Measurements from ENCODE around the gene GTF3C5.
A peak's percentile ranks its signal among the peaks of the same experiment; 100 is the strongest.

The GTF3C5 gene

DNA sequence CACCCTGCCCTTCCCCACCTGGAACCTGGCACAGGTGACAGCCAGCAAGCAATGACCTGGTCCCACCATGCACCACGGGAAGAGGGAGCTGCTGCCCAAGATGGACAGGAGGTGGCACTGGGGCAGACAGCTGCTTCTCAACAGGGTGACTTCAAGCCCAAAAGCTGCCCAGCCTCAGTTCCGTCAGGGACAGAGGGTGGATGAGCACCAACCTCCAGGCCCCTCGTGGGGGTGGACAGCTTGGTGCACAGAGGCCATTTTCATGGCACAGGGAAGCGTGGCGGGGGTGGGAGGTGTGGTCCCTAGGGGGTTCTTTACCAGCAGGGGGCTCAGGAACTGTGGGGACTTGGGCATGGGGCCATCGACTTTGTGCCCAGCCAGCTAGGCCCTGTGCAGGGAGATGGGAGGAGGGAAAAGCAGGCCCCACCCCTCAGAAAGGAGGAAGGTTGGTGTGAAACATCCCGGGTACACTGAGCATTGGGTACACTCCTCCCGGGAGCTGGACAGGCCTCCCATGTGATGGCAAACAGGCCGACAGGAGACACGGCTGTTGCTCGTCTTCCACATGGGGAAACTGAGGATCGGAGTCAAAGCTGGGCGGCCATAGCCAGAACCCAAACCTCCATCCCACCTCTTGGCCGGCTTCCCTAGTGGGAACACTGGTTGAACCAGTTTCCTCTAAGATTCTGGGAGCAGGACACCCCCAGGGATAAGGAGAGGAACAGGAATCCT, 32.9 kb downstream of the GTF3C5 start:
- Histone ChIP-seq H2BK15ac (ENCODE audit: low read length) (no peak overlapping the region), H4K8ac (ENCODE audit: low read depth, low read length) (no peak overlapping the region), H4K91ac (ENCODE audit: low read depth, low read length, poor library complexity) (no peak overlapping the region), H3K4me1 (ENCODE audit: control insufficient read depth in 2 of 2, insufficient read depth in 1 of 2, low read depth in 1 of 2, low read length in 2 of 2) (peaks cover 13 to 17% of the 10 kb centered on the region in 2 donors), H3K9ac (ENCODE audit: low read depth, low read length, poor library complexity) (no peak overlapping the region), H2BK12ac (ENCODE audit: low read length) (peak overlapping the region; percentile 22), H3K36me3 (replicated peaks in 1 of 2; ENCODE audit: control insufficient read depth in 2 of 2, insufficient read depth in 2 of 2, low read length in 2 of 2) (peaks cover 2 to 10% of the 10 kb centered on the region in 2 donors), H3K79me1 (ENCODE audit: low read depth, low read length) (peaks cover 4% of the 10 kb centered on the region), H3K27ac (replicated peaks; ENCODE audit: low read length) (no peak overlapping the region), H3K18ac (ENCODE audit: low read length) (peak overlapping the region; percentile 64), H3K4me3 (ENCODE audit: low read length in 2 of 2) (no peak overlapping the region), H2BK120ac (ENCODE audit: low read depth, low read length) (peak overlapping the region; percentile 72), H2AFZ (ENCODE audit: low read length) (no peak overlapping the region), H3K23ac (ENCODE audit: low read depth, low read length, poor library complexity) (peak overlapping the region; percentile 73), H3K4ac (ENCODE audit: low read length) (peak overlapping the region; percentile 53), H2BK5ac (ENCODE audit: low read length) (peak overlapping the region; percentile 90), H3K4me2 (ENCODE audit: insufficient read depth, low read length, poor library complexity, severe bottlenecking) (no peak overlapping the region), H2AK5ac (ENCODE audit: low read depth, low read length) (peak overlapping the region; percentile 90), H3K27me3 (ENCODE audit: control insufficient read depth in 3 of 3, insufficient read depth in 3 of 3, low read depth in 1 of 3, low read length in 3 of 3) (no peaks in the 10 kb centered on the region), H3K14ac (ENCODE audit: low read length) (peak overlapping the region; percentile 63), H3K9me3 (replicated peaks in 1 of 2; ENCODE audit: control insufficient read depth in 2 of 2, insufficient read depth in 1 of 2, low read depth in 1 of 2, low read length in 2 of 2) (no peaks in the 10 kb centered on the region)
- no CpG with 5 or more reads among the region's 14 CpGs for WGBS, 2 donors (ENCODE audit: extremely low coverage in 2 of 2, insufficient read length in 2 of 2, insufficient replicate concordance in 1 of 2)
- DNase-seq (ENCODE audit: low spot score): no peak

GRCh38 chr9:133064241-133065069, 33.7 kb downstream of the GTF3C5 start:
- no peak overlapping the region for H2BK12ac ChIP-seq (ENCODE audit: low read length)
- H3K14ac ChIP-seq (ENCODE audit: low read length): peak overlapping the region; percentile 8
- H3K36me3 ChIP-seq (replicated peaks in 1 of 2; ENCODE audit: control insufficient read depth in 2 of 2, insufficient read depth in 2 of 2, low read length in 2 of 2): peaks cover 2 to 10% of the 10 kb centered on the region in 2 donors
- H2BK120ac ChIP-seq (ENCODE audit: low read depth, low read length): peak overlapping the region; percentile 72
- H3K27ac ChIP-seq (replicated peaks; ENCODE audit: low read length): no peak overlapping the region
- peak overlapping the region; percentile 39 for H2BK5ac ChIP-seq (ENCODE audit: low read length)
- no peaks in the 10 kb centered on the region for H3K27me3 ChIP-seq (ENCODE audit: control insufficient read depth in 3 of 3, insufficient read depth in 3 of 3, low read depth in 1 of 3, low read length in 3 of 3)
- H3K4me2 ChIP-seq (ENCODE audit: insufficient read depth, low read length, poor library complexity, severe bottlenecking): no peak overlapping the region
- H2AFZ ChIP-seq (ENCODE audit: low read length): no peak overlapping the region
- H4K91ac ChIP-seq (ENCODE audit: low read depth, low read length, poor library complexity): no peak overlapping the region
- no peak overlapping the region for H4K8ac ChIP-seq (ENCODE audit: low read depth, low read length)
- H3K4me3 ChIP-seq (ENCODE audit: low read length in 2 of 2): no peak overlapping the region
- H3K9ac ChIP-seq (ENCODE audit: low read depth, low read length, poor library complexity): no peak overlapping the region
- peaks cover 4% of the 10 kb centered on the region for H3K79me1 ChIP-seq (ENCODE audit: low read depth, low read length)
- no peaks in the 10 kb centered on the region for H3K9me3 ChIP-seq (replicated peaks in 1 of 2; ENCODE audit: control insufficient read depth in 2 of 2, insufficient read depth in 1 of 2, low read depth in 1 of 2, low read length in 2 of 2)
- WGBS, 2 donors (ENCODE audit: extremely low coverage in 2 of 2, insufficient read length in 2 of 2, insufficient replicate concordance in 1 of 2): no CpG with 5 or more reads among the region's 30 CpGs
- peaks cover 13 to 17% of the 10 kb centered on the region in 2 donors for H3K4me1 ChIP-seq (ENCODE audit: control insufficient read depth in 2 of 2, insufficient read depth in 1 of 2, low read depth in 1 of 2, low read length in 2 of 2)
- no peak overlapping the region for H2BK15ac ChIP-seq (ENCODE audit: low read length)
- H3K4ac ChIP-seq (ENCODE audit: low read length): no peak overlapping the region
- peak overlapping the region; percentile 73 for H3K23ac ChIP-seq (ENCODE audit: low read depth, low read length, poor library complexity)
- no peak overlapping the region for H2AK5ac ChIP-seq (ENCODE audit: low read depth, low read length)
- DNase-seq (ENCODE audit: low spot score): no peak
- no peak overlapping the region for H3K18ac ChIP-seq (ENCODE audit: low read length)

DNA sequence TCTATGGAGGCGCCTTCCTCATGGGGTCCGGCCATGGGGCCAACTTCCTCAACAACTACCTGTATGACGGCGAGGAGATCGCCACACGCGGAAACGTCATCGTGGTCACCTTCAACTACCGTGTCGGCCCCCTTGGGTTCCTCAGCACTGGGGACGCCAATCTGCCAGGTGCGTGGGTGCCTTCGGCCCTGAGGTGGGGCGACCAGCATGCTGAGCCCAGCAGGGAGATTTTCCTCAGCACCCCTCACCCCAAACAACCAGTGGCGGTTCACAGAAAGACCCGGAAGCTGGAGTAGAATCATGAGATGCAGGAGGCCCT, 34.2 kb downstream of the GTF3C5 start:
- Histone ChIP-seq H3K9me3 (replicated peaks in 1 of 2; ENCODE audit: control insufficient read depth in 2 of 2, insufficient read depth in 1 of 2, low read depth in 1 of 2, low read length in 2 of 2) (no peaks in the 10 kb centered on the region), H3K27ac (replicated peaks; ENCODE audit: low read length) (no peak overlapping the region), H2AK5ac (ENCODE audit: low read depth, low read length) (no peak overlapping the region), H3K36me3 (replicated peaks in 1 of 2; ENCODE audit: control insufficient read depth in 2 of 2, insufficient read depth in 2 of 2, low read length in 2 of 2) (peaks cover 0 to 10% of the 10 kb centered on the region in 2 donors), H2BK120ac (ENCODE audit: low read depth, low read length) (no peak overlapping the region), H2AFZ (ENCODE audit: low read length) (no peak overlapping the region), H4K8ac (ENCODE audit: low read depth, low read length) (no peak overlapping the region), H3K4me1 (ENCODE audit: control insufficient read depth in 2 of 2, insufficient read depth in 1 of 2, low read depth in 1 of 2, low read length in 2 of 2) (peaks cover 10 to 13% of the 10 kb centered on the region in 2 donors), H3K27me3 (ENCODE audit: control insufficient read depth in 3 of 3, insufficient read depth in 3 of 3, low read depth in 1 of 3, low read length in 3 of 3) (no peaks in the 10 kb centered on the region), H2BK12ac (ENCODE audit: low read length) (no peak overlapping the region), H3K4me2 (ENCODE audit: insufficient read depth, low read length, poor library complexity, severe bottlenecking) (no peak overlapping the region), H3K9ac (ENCODE audit: low read depth, low read length, poor library complexity) (no peak overlapping the region), H3K23ac (ENCODE audit: low read depth, low read length, poor library complexity) (no peak overlapping the region), H3K4me3 (ENCODE audit: low read length in 2 of 2) (no peak overlapping the region), H2BK5ac (ENCODE audit: low read length) (peak overlapping the region; percentile 39), H3K79me1 (ENCODE audit: low read depth, low read length) (peaks cover 4% of the 10 kb centered on the region), H3K14ac (ENCODE audit: low read length) (no peak overlapping the region), H2BK15ac (ENCODE audit: low read length) (no peak overlapping the region), H3K18ac (ENCODE audit: low read length) (no peak overlapping the region), H3K4ac (ENCODE audit: low read length) (no peak overlapping the region), H4K91ac (ENCODE audit: low read depth, low read length, poor library complexity) (no peak overlapping the region)
- no CpG with 5 or more reads among the region's 17 CpGs for WGBS, 2 donors (ENCODE audit: extremely low coverage in 2 of 2, insufficient read length in 2 of 2, insufficient replicate concordance in 1 of 2)
- DNase-seq (ENCODE audit: low spot score): no peak

Data from neuronal stem cell (in vitro differentiated cells).